B cell (primary cell): Measurements from ENCODE around the gene LRRC45. TPM values are rescaled to one million over a fixed set of nuclear protein-coding genes. Genes with fewer than 3 reads are reported as not detected.

ENCODE experiments used
- ATAC-seq: fragments of 200-7000 bp; cut with Tn5 transposase; one replicate; pipeline ENCODE4 v1.10.0; 2021; ENCODE audit warnings: low read depth, mild to moderate bottlenecking, moderate number of reproducible peaks, moderate library complexity
- CTCF ChIA-PET: fragments of 350-600 bp; sonication (Branson Sonifier 250); formaldehyde crosslinking; loops from one replicate; lab custom pipeline; 2021; ENCODE audit warnings: antibody characterized with exemption, inconsistent platforms; lab: Charles Lee
- POLR2A ChIA-PET: fragments of 350-600 bp; sonication (Branson Sonifier 250); formaldehyde crosslinking; loops from one replicate; lab custom pipeline; 2021; ENCODE audit warnings: antibody characterized with exemption; lab: Charles Lee
- DNase-seq: peaks from one replicate; pipeline ENCODE4 v3.0.0; 2013
- H2AFZ ChIP-seq: 2 replicates; pipeline ENCODE4 v1.6.1; 2012; ENCODE audit warnings: mild to moderate bottlenecking, low read depth, low read length; ENCODE audit not compliant: insufficient read depth, poor library complexity, severe bottlenecking
- H3K27ac ChIP-seq, 2 donors: 1 replicate in 1 of 2; 2 replicates in 1 of 2; pipeline ENCODE4 v1.5.1; 2012 to 2013; ENCODE audit warnings: low read length in 2 of 2, mild to moderate bottlenecking in 2 of 2, moderate library complexity in 1 of 2
- H3K27me3 ChIP-seq, 4 experiments: fragments of 200-600 bp in 1 of 4; sonication (generic) in 1 of 4; replicated peaks in 1 of 4; 1 replicate in 2 of 4; 2 replicates in 2 of 4; pipeline versions ENCODE4 v1.6.1 to v1.7.0; 2013 to 2016; ENCODE audit warnings: low read length in 3 of 4, mild to moderate bottlenecking in 2 of 4, mixed read lengths in 1 of 4, moderate library complexity in 1 of 4; ENCODE audit not compliant: insufficient read depth in 4 of 4, control insufficient read depth in 3 of 4; ENCODE audit errors: control extremely low read depth in 1 of 4
- H3K36me3 ChIP-seq, 2 experiments: replicated peaks in 1 of 2; 1 replicate in 1 of 2; 2 replicates in 1 of 2; pipeline versions ENCODE4 v1.6.1 to v1.7.1; 2013; ENCODE audit warnings: low read length in 1 of 2; ENCODE audit not compliant: insufficient read depth in 2 of 2, control insufficient read depth in 1 of 2; ENCODE audit errors: control extremely low read depth in 1 of 2, extremely low read depth in 1 of 2
- H3K4me1 ChIP-seq, 2 donors: fragments of 200-600 bp in 1 of 2; sonication (generic) in 1 of 2; 1 replicate in 1 of 2; 2 replicates in 1 of 2; pipeline versions ENCODE4 v1.5.1 to v1.6.1; 2013 to 2017; ENCODE audit warnings: low read length in 2 of 2; ENCODE audit not compliant: control insufficient read depth in 2 of 2, insufficient read depth in 2 of 2
- H3K4me2 ChIP-seq: replicated peaks from 2 replicates; pipeline ENCODE3; 2012; ENCODE audit warnings: mild to moderate bottlenecking, low read depth, low read length; ENCODE audit not compliant: poor library complexity, severe bottlenecking
- H3K4me3 ChIP-seq, 5 experiments: fragments of 200-600 bp in 1 of 5; sonication (generic) in 1 of 5; 1 replicate in 3 of 5; 2 replicates in 2 of 5; pipeline versions ENCODE4 v1.5.1 to v1.7.0; 2011 to 2016; ENCODE audit warnings: low read length in 4 of 5, mild to moderate bottlenecking in 4 of 5, low read depth in 2 of 5, control low read depth in 1 of 5, moderate library complexity in 1 of 5; ENCODE audit not compliant: insufficient read depth in 1 of 5; ENCODE audit errors: control extremely low read depth in 1 of 5, extremely low read depth in 1 of 5
- H3K79me2 ChIP-seq: fragments of 200-600 bp; sonication (generic); one replicate; pipeline ENCODE4 v1.6.0; 2016; ENCODE audit warnings: low read length; ENCODE audit not compliant: control insufficient read depth, insufficient read depth
- H3K9ac ChIP-seq: fragments of 200-600 bp; sonication (generic); 2 replicates; pipeline ENCODE4 v1.6.1; 2017; ENCODE audit warnings: mild to moderate bottlenecking, low read length, moderate library complexity
- H3K9me3 ChIP-seq, 3 donors: one replicate each; pipeline versions ENCODE4 v1.6.1 to v1.7.1; 2013; ENCODE audit warnings: low read length in 2 of 3; ENCODE audit not compliant: control insufficient read depth in 2 of 3, insufficient read depth in 1 of 3; ENCODE audit errors: control extremely low read depth in 1 of 3
- H4K20me1 ChIP-seq: 2 replicates; pipeline ENCODE4 v1.6.0; 2012; ENCODE audit warnings: mild to moderate bottlenecking, low read length; ENCODE audit not compliant: insufficient read depth, control insufficient read depth, poor library complexity, severe bottlenecking
- H3K27ac Mint-ChIP-seq: one replicate; pipeline ENCODE4 v1.8.0; 2021; ENCODE audit warnings: mixed read lengths
- H3K27me3 Mint-ChIP-seq: one replicate; pipeline ENCODE4 v1.8.0; 2021; ENCODE audit warnings: mixed read lengths
- H3K4me1 Mint-ChIP-seq: one replicate; pipeline ENCODE4 v1.8.0; 2021; ENCODE audit warnings: mixed read lengths
- H3K4me3 Mint-ChIP-seq: one replicate; pipeline ENCODE4 v1.8.0; 2021; ENCODE audit warnings: mixed read lengths
- H3K9me3 Mint-ChIP-seq: one replicate; pipeline ENCODE4 v1.8.0; 2022; ENCODE audit warnings: mixed read lengths; ENCODE audit not compliant: insufficient read depth
- EZH2 ChIP-seq: IDR thresholded peaks from 2 replicates; pipeline ENCODE4 v1.6.1; 2012; ENCODE audit warnings: borderline replicate concordance, low read depth, mild to moderate bottlenecking, moderate library complexity, low read length; ENCODE audit not compliant: insufficient read depth, poor library complexity, severe bottlenecking
- WGBS: methylation state at CpG from one replicate; pipeline ENCODE4 v1.1.5; 2013; ENCODE audit warnings: missing lambda C conversion rate; ENCODE audit not compliant: insufficient coverage; 5-methylcytosine and 5-hydroxymethylcytosine counted together
- intact Hi-C: fragments of 100-400 bp; cut with micrococcal nuclease; formaldehyde crosslinking; loops from one replicate; pipeline ENCODE4 v1.10.0; 2022
- polyA plus RNA-seq: library from polyadenylated mRNA; depleted of rRNA; stranded (reverse); fragments of >200 nt; gene quantifications from 2 replicates; pipeline ENCODE4 v1.2.3, GENCODE V29; 2012
- total RNA-seq, 2 donors: library from RNA; stranded (reverse); fragments of 120-200 nt in 1 of 2; gene quantifications; 1 replicate in 1 of 2; 2 replicates in 1 of 2; pipeline versions ENCODE4 v1.2.3 to v1.2.4, GENCODE V29; 2013 to 2022
- TF ChIP-seq, protein P1 (sequence below): fragments of 200-600 bp; IDR thresholded peaks from one replicate; pipeline ENCODE4 v1.8.0; 2022; ENCODE audit warnings: antibody characterized with exemption, mild to moderate bottlenecking

The LRRC45 gene
- total and polyA plus RNA-seq, 2 donors (not counting 1 experiment from before 2014, with no cell fraction given), result 19.4 to 19.6 TPM

DNA sequence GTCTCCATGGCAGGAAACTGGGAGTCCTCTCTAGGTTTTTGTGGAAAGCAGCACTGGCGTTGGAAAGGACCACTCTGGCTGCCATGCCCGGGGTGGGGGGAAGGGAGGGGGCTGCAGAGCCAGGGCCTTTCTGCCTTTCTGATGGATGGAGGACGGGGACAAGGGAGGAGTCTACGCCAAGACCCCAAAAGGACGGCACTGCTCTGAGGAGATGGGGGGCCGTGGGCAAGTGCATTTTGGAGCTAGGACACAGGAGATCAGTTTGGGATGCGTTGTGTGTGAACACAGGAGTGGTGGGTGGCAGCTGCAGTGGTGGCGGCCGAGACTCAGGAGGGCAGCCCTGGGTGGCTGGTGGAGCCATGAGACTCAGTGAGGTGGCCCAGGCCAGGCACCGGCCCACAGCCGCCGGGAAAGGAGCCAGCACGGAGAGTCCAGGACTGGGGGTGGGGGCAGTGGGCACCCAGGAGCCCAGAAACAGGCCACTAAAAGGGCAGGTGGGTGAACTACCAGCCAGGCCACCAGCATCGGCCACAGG lies 2.5 kb upstream of the LRRC45 start:
- WGBS, result 95% methylated on average over 14 of the region's 14 CpGs
- H3K27ac ChIP-seq, result no peak overlapping the region
- H3K79me2 ChIP-seq, result peaks cover 23% of the 10 kb centered on the region
- no peak overlapping the region for H3K27ac Mint-ChIP-seq
- peak overlapping the region; percentile 16 for H3K4me3 Mint-ChIP-seq
- no peaks in the 10 kb centered on the region for H3K9me3 Mint-ChIP-seq
- DNase-seq, result no peak
- peaks cover 14 to 33% of the 10 kb centered on the region in 2 donors for H3K4me1 ChIP-seq
- no peak overlapping the region for H3K9ac ChIP-seq
- H3K27me3 ChIP-seq, result peaks cover 0 to 6% (median 0%) of the 10 kb centered on the region in 4 experiments
- H3K4me2 ChIP-seq, result no peak overlapping the region
- ChIA-PET CTCF (interaction anchor here (0.5 to 7.2 kb wide), 11 partner anchors 10 to 660 kb away, joined by 3 to 91 read pairs (median 3); partner anchors contain the start of genes ASPSCR1 and DCXR), POLR2A (no interaction called here)
- H3K27me3 Mint-ChIP-seq, result no peaks in the 10 kb centered on the region
- no peaks in the 10 kb centered on the region for H3K9me3 ChIP-seq
- ATAC-seq, result no peak
- H2AFZ ChIP-seq, result no peak overlapping the region
- H3K4me3 ChIP-seq, result no peak overlapping the region
- peaks cover 15% of the 10 kb centered on the region for H3K4me1 Mint-ChIP-seq
- H3K36me3 ChIP-seq, result peaks cover 0 to 3% of the 10 kb centered on the region in 2 experiments
- H4K20me1 ChIP-seq, result peaks cover 25% of the 10 kb centered on the region
- no peak for TF ChIP-seq EZH2
- TF ChIP-seq, protein P1, sequence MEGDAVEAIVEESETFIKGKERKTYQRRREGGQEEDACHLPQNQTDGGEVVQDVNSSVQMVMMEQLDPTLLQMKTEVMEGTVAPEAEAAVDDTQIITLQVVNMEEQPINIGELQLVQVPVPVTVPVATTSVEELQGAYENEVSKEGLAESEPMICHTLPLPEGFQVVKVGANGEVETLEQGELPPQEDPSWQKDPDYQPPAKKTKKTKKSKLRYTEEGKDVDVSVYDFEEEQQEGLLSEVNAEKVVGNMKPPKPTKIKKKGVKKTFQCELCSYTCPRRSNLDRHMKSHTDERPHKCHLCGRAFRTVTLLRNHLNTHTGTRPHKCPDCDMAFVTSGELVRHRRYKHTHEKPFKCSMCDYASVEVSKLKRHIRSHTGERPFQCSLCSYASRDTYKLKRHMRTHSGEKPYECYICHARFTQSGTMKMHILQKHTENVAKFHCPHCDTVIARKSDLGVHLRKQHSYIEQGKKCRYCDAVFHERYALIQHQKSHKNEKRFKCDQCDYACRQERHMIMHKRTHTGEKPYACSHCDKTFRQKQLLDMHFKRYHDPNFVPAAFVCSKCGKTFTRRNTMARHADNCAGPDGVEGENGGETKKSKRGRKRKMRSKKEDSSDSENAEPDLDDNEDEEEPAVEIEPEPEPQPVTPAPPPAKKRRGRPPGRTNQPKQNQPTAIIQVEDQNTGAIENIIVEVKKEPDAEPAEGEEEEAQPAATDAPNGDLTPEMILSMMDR, result no peak
- intact Hi-C loops, result loop anchor here (1.0 kb wide), 1 partner anchor 61 kb away; no protein-coding TSS in a partner anchor
